ENCODE data around the gene IGF1R. TPM values are rescaled to one million over a fixed set of nuclear protein-coding genes. Genes with fewer than 3 reads are reported as not detected.

The IGF1R gene
- polyA plus RNA-seq, 4 donors = 25.1 to 53.9 (median 48.3) TPM

DNA sequence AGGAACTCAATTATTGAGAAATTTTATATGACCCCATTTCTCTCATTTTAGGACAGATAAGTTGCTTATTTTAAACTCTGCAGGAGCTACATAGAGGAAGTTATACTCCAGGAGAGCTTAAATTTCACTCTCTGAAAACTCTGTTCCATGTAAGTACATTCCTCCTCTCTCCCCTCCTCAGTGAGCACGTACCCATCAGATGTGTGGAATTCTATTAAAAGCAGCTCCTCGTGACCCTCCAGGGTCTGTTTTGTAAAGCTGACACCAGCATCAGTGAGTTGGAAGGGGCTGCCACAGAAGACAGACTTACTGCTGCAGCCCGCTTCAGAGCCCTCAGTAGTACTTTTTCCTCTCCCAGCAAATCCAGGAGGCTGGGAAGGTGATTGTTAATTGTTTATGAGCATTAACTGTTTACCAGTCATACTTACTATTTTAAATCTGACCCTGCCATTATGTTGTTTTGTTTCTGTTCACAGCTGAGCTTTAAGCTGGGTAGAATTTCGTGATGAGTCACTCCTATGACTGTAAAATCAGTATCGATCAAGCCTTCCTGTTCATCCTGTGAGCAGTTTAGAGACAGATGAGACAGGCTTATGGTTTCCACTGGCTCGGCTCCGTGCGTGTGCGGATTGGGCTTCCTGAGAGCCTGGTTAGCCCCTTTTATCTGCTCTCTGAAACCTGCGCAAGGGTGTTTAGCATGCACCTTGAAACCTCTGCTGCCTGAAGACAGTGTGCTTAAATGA is 20.4 kb downstream of the IGF1R start:
- no peak for DNase-seq (ENCODE audit: low read depth in 4 of 4, low spot score in 3 of 4)

DNA sequence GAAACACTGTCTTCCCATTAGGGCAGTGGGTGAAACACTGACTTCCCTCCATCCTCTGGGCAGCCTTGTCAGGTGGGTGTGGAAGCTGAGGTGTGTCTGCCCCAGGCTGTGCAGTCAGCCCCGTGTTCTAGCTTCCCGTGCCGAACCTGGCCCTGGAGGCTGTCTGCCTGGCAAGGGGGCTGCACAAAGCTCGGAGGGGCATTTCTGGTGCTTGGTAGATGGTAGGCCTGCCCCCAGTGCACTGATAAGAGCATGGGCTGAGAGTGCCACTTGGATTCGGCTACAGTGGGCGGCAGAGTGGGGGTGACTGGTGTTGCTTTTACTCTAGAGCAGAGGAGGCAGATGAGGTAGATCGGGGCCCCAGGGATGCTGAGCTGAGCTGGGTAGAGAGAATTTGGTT is 21.3 kb downstream of the IGF1R start:
- no peak for DNase-seq (ENCODE audit: low read depth in 4 of 4, low spot score in 3 of 4)

DNA sequence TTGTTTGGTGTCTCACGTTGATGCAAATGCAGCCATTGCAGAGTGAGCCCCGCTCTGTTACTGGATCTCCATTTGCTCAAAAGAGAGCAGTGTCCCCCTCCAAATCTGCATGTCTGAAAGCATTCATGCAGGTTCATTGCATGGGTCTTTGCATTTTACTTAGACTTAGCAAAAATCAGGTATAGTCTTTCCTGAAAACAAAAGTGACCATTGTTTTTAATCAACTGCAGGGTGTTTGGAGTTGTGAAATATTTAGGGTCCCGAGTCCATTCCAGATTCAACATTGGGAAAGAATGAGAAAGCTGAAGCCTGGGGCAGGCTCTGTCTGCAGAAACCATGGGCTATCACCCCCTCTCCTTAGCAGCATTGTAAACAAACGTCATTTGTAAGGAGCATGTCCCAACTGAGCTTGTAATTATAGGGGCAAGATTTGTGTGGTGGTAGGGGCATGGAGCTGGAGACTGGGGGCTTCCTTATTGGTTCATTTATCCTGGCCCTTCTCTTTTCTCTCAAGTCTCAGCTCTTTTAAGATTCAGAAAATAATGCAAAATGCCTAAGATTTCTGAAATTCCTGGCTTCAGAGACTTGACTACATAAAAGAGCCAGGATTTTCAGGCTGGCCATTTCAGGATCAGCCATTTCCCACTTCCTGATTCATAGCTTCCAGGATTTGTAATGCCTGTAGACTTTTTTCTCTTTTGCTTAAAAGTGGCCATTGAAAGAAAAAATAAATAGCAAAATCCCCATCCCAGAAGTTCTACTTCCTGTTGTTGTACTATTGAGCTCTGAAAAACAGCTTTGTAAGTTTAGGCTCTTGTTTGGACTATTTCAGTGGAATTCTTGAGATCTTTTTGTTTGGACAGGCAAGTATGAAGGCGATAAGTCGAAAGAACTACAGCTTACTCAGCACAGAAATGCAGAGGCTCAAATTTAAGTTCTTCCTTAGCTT is 23.0 kb downstream of the IGF1R start:
- DNase-seq (ENCODE audit: low read depth in 4 of 4, low spot score in 3 of 4) = no peak

DNA sequence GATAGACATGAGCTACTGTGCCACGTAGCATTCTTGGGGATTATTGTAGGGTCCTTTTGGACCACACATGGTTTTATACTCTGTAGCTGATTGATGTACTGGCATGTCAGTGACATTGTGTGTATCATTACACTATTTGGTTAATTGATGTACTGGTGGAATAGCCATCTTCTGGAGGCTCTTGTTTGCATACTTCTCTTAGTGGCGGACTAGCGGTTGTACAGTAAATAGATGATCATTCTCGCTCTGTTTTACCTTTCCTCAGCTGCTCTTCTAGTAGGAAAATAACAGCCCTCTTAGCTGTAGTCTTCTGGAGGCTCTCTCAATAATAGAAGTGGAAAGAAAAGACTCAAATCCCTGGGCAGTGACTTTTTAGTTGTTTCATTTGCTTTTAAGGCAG is 24.8 kb downstream of the IGF1R start:
- DNase-seq (ENCODE audit: low read depth in 4 of 4, low spot score in 3 of 4) = no peak

DNA sequence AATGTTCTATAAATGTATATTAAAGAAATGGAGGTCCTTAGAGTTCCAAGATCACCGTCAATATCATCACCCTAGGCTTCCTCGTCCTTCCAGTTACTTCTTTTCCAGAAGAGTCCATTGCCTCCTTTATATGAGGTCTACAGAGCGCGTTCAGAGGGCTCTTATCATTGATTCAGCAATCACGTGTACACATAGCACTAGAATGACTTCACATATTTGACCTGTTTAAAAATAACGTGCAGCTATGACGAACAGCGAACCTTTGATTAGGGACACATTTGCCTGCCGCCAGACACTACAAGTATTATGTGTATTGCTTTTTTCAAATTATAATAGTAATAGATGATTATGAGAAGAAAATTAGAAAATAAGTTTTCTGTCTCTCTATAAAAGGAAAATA is 26.0 kb downstream of the IGF1R start:
- DNase-seq (ENCODE audit: low read depth in 4 of 4, low spot score in 3 of 4) = no peak

DNA sequence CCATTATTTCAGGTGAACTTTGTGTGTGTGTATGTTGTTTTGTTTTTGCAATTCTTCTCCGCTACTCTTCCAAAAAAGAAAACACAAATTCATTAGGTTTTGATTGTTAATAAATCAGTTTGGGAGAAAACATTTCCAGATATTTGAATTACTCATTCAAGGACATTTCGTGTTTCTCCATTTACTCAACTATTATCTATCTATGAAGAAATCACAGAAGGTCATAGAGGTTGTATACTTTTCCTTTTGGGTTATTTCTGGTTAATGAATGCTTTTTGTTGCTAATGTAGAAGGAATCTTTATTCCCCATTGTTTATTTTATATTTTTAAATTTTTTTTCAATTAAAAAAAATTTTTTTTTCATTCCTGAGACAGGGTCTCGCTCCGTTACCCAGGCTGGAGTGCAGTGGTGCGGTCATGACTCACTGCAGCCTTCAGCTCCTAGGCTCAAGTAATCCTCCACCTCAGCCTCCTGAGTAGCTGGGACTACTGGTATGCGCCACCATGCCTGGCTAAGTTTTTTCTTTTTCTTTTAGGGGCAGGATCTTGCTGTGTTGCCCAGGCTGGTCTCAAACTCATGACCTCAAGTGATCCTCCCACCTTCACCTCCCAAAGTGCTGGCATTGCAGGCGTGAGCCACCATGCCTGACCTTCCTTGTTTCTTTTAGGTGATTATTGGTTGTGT is 28.4 kb downstream of the IGF1R start:
- no peak for DNase-seq (ENCODE audit: low read depth in 4 of 4, low spot score in 3 of 4)

DNA sequence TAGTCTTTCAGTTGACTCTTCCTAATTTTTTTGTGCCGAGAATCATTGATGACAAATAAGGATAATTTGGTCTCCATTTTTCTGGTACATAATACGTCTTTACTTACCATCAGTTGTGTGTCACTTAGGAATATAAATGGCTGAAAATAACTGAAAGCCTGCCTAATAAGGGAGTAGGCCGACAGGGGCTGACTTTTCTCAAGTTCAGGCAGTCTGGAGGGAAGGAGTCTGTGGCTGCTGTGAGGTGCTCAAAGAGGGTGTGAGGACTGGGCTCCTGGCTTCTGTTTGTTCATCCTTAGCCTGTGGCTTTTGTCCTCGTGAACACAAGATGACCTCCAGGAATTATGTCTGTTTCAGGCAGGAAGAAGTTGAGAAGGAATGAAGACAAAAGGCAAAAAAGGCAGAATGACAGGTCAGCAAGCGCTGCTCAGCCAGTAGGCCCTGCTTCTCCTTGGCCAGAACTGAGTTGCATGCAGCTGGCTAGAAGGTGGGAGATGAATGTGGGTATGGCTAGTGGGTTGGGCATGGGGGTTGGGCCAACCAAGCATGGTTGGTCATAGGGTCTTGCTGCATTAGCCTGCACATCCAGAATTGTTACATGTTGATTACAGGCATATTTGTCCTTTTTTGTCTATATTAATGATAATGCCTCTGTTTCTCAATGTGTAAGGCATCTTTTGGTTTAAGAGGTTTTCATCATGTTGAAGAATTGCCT is 29.2 kb downstream of the IGF1R start:
- DNase-seq (ENCODE audit: low read depth in 4 of 4, low spot score in 3 of 4) = no peak

DNA sequence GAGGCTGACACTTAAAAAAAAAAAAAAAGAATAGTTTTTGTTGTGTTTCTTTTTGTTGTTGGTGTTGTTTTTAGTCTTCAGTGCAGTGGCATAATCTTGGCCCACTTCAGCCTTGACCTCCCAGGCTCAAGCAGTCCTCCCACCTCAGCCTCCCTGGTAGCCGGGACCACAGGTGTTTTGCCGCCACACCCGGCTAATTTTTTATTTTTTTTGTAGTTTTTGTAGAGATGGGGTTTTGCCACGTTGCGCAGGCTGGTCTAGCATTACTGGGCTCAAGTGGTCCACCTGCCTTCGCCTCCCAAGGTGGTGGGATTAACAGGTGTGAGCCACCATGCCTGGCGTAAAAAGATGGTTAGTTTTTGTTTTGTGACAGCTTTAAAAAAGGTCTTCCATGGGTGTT is 30.1 kb downstream of the IGF1R start:
- DNase-seq (ENCODE audit: low read depth in 4 of 4, low spot score in 3 of 4) = no peak

DNA sequence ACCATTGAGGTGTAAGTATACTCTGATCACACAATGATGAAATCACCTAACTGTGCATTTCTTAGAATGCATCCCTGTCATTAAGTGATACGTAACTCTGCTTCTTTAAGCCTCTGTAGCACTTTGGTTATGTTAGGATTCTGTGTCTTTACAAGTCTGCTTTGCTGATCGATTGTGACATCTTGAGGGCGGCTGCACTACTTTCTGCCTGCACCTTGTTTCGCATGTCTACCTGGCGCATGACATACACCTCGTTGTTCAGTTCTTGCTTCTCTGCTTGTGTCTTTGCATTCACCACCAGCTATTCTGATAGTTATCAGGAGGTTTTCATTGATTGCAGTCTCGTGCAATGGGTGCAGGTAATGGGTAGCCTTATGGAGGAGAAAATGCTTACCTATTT is 32.7 kb downstream of the IGF1R start:
- DNase-seq (ENCODE audit: low read depth in 4 of 4, low spot score in 3 of 4) = no peak

DNA sequence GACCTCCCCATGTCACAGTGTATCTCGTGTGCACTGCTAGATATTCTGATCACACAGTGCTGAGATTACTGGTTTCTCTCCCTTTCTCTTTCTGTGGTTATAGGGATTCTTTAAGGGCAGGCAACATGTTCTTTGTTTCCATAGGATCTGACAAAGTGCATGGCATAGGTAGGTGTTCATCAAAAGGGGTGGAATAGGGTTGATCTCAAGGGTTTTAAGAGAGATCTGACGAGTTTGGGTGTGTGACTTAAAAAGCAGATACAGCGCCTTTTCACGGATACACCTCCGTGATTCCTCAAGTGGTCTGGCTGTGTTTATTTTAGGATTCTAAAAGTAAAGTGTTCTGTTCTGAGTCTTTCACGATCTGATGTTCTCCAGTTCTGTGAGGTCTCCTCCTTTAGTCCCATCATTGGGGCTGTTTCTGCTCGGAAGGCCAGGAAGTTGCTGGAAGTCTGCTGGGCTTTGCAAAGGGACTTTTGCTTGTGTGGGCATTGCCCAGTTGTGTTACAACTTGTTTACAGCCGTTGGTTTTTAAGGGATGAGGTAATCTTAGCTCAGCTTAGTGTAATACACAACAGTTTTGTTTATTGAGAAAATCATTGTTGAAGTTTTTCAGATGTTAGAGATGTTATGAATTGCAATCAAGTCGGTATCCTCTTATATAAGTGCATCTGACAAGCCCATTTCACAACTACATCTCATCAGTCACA is 34.8 kb downstream of the IGF1R start:
- no peak for DNase-seq (ENCODE audit: low read depth in 4 of 4, low spot score in 3 of 4)

DNA sequence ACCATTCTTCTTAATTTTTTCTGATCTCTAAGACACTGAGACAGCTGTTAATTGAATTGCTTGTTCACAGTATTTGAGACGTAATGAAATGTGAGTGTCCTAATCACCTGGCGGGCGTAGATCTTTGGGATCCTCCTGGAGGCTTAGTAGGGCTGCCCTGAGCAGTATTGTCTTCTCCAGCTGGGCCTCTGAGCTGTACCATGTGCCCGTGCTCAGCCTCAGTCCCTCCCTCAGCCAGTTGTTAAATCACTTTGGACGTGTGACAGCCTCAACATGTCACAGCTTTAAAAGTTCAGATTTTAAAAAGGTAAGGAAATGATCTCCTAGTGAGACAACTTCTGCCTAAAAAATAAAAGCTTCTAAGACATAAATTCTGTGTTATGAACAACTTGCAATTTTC is 35.5 kb downstream of the IGF1R start:
- DNase-seq (ENCODE audit: low read depth in 4 of 4, low spot score in 3 of 4) = no peak

DNA sequence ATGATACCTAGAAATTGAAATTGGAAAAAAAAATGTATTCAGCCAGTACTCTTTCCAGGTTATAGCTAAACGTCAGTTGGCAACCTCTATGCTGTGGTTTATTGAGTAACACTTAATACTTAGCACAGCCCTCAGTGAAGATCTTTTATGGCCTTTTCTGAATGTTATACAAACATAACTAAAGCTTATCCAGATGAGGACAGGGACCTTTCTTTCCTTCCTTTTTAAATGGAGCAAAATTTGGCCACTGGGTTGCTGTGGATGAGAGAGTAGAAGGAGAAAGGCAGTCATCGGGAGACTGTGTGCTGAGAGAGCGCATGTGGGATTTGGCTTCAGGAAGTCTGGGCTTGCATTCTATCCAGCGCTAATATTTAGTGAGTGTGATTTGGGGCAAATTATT is 36.1 kb downstream of the IGF1R start:
- DNase-seq (ENCODE audit: low read depth in 4 of 4, low spot score in 3 of 4) = no peak

DNA sequence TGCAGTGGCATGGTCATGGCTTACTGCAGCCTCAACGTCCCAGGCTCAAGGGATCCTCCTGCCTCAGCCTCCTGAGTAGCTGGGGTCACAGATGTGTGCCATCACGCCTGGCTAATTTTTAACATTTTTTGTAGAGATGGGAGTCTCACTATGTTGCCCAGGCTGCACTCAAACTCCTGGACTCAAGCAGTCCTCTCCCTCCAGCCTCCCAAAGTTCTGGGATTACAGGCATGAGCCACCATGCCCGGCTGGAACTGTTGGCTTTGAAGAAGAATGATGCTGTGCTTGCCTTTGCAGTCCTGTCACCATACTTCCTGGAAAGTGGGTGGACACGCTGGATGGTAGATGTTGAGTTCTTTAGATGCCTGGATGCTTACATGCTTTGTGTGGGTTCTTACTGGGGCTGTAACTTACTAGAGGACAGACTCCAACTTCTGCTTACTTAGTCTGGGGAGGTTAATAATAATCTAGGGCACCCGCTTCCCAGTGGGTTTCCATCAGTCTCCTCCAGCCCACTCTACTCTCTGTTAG is 36.7 kb downstream of the IGF1R start:
- no peak for DNase-seq (ENCODE audit: low read depth in 4 of 4, low spot score in 3 of 4)

DNA sequence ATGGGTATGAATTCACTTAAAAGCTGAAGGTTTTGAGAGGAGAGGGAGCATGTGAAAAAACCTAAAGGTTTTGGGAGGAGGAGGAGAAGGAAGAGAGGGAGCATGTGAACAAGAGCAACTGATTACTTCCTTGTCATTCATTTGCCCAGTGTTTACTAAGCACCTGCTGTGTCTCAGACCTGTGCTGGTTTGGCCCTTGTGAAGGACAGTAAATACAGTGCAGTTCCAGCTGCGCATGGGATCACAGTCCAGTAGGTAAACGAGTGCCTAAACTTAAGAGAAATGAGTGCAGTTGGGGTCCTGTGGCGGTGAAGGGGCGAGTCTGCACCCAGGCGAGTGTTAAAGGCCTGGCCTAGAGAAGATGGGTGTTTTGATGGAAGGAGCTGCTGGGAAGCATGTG is 38.6 kb downstream of the IGF1R start:
- DNase-seq (ENCODE audit: low read depth in 4 of 4, low spot score in 3 of 4) = no peak

DNA sequence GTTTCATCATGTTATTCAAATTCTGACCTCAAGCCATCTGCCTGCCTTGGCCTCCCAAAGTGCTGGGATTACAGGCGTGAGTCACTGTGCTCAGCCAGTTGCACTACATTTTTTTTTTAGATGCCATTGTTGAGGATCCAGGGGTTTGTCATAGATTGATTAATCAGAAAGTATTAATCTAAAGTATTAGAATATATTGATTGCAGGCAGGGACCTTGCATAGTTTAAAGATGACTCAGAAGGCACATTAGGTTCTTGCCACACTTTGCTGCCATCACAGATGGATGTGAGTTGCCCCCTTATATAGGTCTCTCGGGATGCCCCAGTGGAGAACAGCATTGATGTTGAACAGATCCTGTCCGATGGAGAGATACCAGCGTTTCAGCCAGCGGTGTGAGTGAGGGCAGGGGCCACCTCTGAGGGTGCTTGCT is 41.1 kb downstream of the IGF1R start:
- no peak for DNase-seq (ENCODE audit: low read depth in 4 of 4, low spot score in 3 of 4)

DNA sequence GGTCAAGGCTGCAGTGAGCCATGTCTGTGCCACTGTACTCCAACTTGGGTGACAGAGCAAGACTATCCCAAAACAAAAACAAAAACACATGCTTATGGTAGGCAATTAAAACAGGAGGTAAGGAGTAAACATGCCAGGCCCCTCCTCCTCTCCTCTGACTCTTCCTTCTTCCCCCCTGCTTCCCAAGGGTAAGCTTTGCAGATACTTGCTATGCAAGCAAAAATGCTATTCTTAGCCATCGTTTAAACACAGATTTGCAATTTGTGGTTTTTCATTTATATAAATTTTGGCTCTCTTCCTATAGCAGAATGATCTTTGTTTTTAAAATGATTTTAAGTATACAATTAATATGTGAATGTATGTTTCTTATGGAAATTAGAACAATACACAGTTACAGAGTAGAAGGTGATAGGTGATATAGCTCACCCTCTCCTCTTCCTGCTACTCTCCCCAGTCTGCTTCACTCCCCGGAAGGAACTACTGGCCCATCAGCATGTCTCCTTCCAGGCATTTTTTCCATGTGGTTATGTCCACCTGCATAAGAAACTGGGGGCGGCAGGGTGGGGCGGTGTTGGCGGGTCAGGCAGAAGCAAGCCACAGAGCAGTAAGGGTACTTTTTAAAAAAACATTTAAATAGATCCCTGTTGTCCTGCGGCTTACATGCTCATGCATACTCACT is 42.1 kb downstream of the IGF1R start:
- no peak for DNase-seq (ENCODE audit: low read depth in 4 of 4, low spot score in 3 of 4)

DNA sequence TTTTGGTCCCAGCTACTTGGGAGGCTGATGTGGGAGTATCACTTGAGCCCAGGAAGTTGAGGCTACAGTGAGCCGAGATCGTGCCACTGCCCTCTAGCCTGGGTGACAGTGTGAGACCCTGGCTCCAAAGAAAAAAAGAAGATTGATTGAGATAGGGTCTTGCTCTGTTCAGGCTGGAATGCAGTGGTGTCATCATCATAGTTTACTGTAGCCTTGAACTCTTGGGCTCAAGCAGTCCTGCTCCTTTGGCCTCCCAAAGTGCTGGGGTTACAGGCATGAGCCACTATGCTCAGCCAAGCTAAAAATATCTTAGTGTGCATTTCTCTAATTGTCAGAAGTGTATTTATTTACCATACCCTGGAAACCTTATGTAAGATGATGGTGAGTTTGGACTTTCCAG is 43.9 kb downstream of the IGF1R start:
- no peak for DNase-seq (ENCODE audit: low read depth in 4 of 4, low spot score in 3 of 4)

DNA sequence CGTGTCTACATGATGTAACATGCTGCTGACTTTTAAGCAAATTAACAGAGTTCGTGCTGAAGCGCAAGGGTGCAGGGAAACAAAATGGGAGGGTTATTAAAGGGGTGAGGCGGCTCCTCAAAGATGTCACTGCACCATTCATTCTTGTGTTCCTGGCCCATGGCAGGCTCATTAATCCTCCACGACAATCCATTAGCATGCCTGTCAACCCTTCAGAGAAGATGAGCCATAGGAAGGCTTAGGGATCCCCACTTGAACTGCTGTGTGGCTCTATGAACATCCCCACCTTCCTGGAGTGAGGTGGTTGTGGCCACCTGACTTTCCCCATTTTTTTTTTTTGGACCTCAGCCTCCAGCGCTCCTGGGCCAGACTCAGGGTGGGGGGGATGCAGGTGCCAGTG is 45.8 kb downstream of the IGF1R start:
- no peak for DNase-seq (ENCODE audit: low read depth in 4 of 4, low spot score in 3 of 4)

DNA sequence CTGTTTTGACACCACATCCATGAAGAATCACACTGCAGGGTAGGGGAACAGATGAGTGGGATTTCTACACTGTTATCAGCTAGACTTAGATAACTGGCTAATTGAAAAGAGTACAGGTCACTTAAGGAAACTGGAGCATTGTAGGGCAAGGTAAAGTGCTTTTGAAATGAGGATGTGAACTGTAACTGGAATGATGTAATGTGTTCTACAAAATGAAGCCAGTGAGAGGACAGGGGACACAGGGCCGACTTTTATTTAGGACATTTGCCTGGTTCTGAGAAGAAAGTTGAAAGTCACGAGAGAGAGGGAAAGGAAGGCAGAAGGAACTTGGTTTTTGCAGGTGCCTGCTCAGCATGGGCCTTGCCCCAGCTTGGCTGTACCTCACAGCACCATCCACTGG is 50.5 kb downstream of the IGF1R start:
- DNase-seq (ENCODE audit: low read depth in 4 of 4, low spot score in 3 of 4) = no peak

All from left renal pelvis (tissue), 4 donors.